Measurements from ENCODE around the gene DUSP22.

Gene DUSP22

GRCh38 chr6:308768-309167 lies 16.5 kb downstream of the DUSP22 start:
- DNase-seq (ENCODE audit: low spot score) = no peak

- no peak for DNase-seq (ENCODE audit: low spot score)
Measured at GRCh38 chr6:309947-310346, 17.7 kb downstream of the DUSP22 start.

GRCh38 chr6:310671-311070 lies 18.4 kb downstream of the DUSP22 start:
- DNase-seq (ENCODE audit: low spot score) = no peak

- no peak for DNase-seq (ENCODE audit: low spot score)
Measured at GRCh38 chr6:311679-312220, 19.5 kb downstream of the DUSP22 start.

- DNase-seq (ENCODE audit: low spot score) = no peak
Measured at GRCh38 chr6:313087-313486, 20.8 kb downstream of the DUSP22 start.

GRCh38 chr6:313917-314316 lies 21.6 kb downstream of the DUSP22 start:
- no peak for DNase-seq (ENCODE audit: low spot score)

- DNase-seq (ENCODE audit: low spot score) = no peak
Measured at GRCh38 chr6:314377-314776, 22.1 kb downstream of the DUSP22 start.

- no peak for DNase-seq (ENCODE audit: low spot score)
Measured at GRCh38 chr6:315226-315625, 22.9 kb downstream of the DUSP22 start.

- no peak for DNase-seq (ENCODE audit: low spot score)
Measured at GRCh38 chr6:315921-316752, 23.9 kb downstream of the DUSP22 start.

GRCh38 chr6:316753-317038 lies 24.4 kb downstream of the DUSP22 start:
- DNase-seq (ENCODE audit: low spot score) = no peak

GRCh38 chr6:317060-317447 lies 24.8 kb downstream of the DUSP22 start:
- DNase-seq (ENCODE audit: low spot score) = no peak

GRCh38 chr6:317448-318144 lies 25.3 kb downstream of the DUSP22 start:
- no peak for DNase-seq (ENCODE audit: low spot score)

- no peak for DNase-seq (ENCODE audit: low spot score)
Measured at GRCh38 chr6:318243-318890, 26.1 kb downstream of the DUSP22 start.

- DNase-seq (ENCODE audit: low spot score) = no peak
Measured at GRCh38 chr6:319177-320131, 27.2 kb downstream of the DUSP22 start.

GRCh38 chr6:320351-321157 lies 28.3 kb downstream of the DUSP22 start:
- no peak for DNase-seq (ENCODE audit: low spot score)

- no peak for DNase-seq (ENCODE audit: low spot score)
Measured at GRCh38 chr6:321158-321438, 28.8 kb downstream of the DUSP22 start.

- no peak for DNase-seq (ENCODE audit: low spot score)
Measured at GRCh38 chr6:321536-322258, 29.4 kb downstream of the DUSP22 start.

GRCh38 chr6:322259-322930 lies 30.1 kb downstream of the DUSP22 start:
- DNase-seq (ENCODE audit: low spot score) = no peak

GRCh38 chr6:322940-323729 lies 30.8 kb downstream of the DUSP22 start:
- no peak for DNase-seq (ENCODE audit: low spot score)

Measured in AG20443 (cell line).